ENCODE measurements around the gene SIM2. TPM values are rescaled to one million over a fixed set of nuclear protein-coding genes. Genes with fewer than 3 reads are reported as not detected.

SIM2 gene
- total RNA-seq, 1 experiment from 2014 or later = not detected

DNA sequence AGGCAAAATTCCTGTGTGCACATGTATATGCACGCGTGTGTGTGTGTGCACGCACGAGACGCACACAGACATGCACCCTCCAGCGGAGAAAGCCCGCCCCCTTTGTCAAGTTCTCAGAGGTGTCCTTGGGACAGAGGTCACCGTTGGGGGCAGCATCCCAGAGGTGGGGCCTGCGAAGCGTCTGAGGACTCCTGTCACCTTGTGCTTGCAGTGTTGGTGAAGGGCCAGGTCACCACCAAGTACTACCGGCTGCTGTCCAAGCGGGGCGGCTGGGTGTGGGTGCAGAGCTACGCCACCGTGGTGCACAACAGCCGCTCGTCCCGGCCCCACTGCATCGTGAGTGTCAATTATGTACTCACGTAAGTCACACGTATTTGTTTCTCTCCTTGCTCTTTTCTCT, 42.6 kb downstream of the SIM2 start:
- Histone ChIP-seq H4K91ac (ENCODE audit: insufficient read length, low read depth, low read length) (no peak overlapping the region), H2BK12ac (ENCODE audit: insufficient read length, low read depth, low read length) (no peak overlapping the region), H2AFZ (ENCODE audit: low read length) (no peak overlapping the region), H4K20me1 (ENCODE audit: control insufficient read depth, insufficient read depth, insufficient read length) (no peaks in the 10 kb centered on the region), H3K18ac (ENCODE audit: insufficient read length, low read depth, low read length) (no peak overlapping the region), H3K23ac (ENCODE audit: insufficient read length, low read depth, low read length) (no peak overlapping the region), H3K9me3 (ENCODE audit: control insufficient read depth, low read depth, low read length) (no peaks in the 10 kb centered on the region), H3T11ph (ENCODE audit: low read length) (no peak overlapping the region), H3K79me2 (ENCODE audit: insufficient read depth, low read length) (no peaks in the 10 kb centered on the region), H2AK5ac (ENCODE audit: insufficient read length, low read length) (no peak overlapping the region), H3K4me2 (ENCODE audit: insufficient read depth, insufficient read length, low read length) (no peak overlapping the region), H3K9ac (ENCODE audit: extremely low read depth, insufficient read length, low read length) (no peak overlapping the region), H3K79me1 (ENCODE audit: insufficient read depth, low read depth, low read length, poor library complexity, severe bottlenecking) (no peaks in the 10 kb centered on the region), H3K23me2 (ENCODE audit: insufficient read length, low read depth, low read length, poor library complexity, severe bottlenecking) (no peaks in the 10 kb centered on the region), H2BK120ac (ENCODE audit: low read depth, low read length, poor library complexity, severe bottlenecking) (no peak overlapping the region), H3K27ac (ENCODE audit: insufficient read length, low read depth, low read length) (no peak overlapping the region), H2BK15ac (ENCODE audit: low read depth, low read length) (no peak overlapping the region), H4K5ac (ENCODE audit: insufficient read length, low read depth, low read length) (no peak overlapping the region), H2BK5ac (ENCODE audit: insufficient read length, low read length) (no peak overlapping the region), H3K27me3 (ENCODE audit: insufficient read depth, low read length) (no peaks in the 10 kb centered on the region), H3K4me1 (ENCODE audit: insufficient read depth, low read length) (no peaks in the 10 kb centered on the region; the same call in 1 of the 2 replicates), H3K56ac (ENCODE audit: insufficient read length, low read depth, low read length) (no peak overlapping the region), H3K4ac (ENCODE audit: low read depth, low read length) (no peak overlapping the region), H4K8ac (replicated peaks; ENCODE audit: insufficient read length, low read depth, low read length) (no peak overlapping the region), H3K14ac (ENCODE audit: insufficient read depth, low read length) (no peak overlapping the region), H2BK20ac (ENCODE audit: low read depth, low read length, poor library complexity, severe bottlenecking) (no peak overlapping the region)
- DNase-seq = no peak
- Mint-ChIP-seq H3K27ac (no peak overlapping the region), H3K4me1 (peaks cover 8 to 9% of the 10 kb centered on the region in 2 experiments), H3K27me3 (ENCODE audit: low read depth) (peaks cover 28% of the 10 kb centered on the region), H3K36me3 (ENCODE audit: insufficient read depth in 1 of 3, low read depth in 3 of 3) (no peaks in the 10 kb centered on the region), H3K4me3 (no peak overlapping the region), H3K9me3 (no peaks in the 10 kb centered on the region; a peak in 1 of 5 replicates)
- WGBS (ENCODE audit: extremely low coverage, insufficient read length, low lambda C conversion rate) = no CpG with 5 or more reads among the region's 21 CpGs
- TF ChIP-seq, protein P1, sequence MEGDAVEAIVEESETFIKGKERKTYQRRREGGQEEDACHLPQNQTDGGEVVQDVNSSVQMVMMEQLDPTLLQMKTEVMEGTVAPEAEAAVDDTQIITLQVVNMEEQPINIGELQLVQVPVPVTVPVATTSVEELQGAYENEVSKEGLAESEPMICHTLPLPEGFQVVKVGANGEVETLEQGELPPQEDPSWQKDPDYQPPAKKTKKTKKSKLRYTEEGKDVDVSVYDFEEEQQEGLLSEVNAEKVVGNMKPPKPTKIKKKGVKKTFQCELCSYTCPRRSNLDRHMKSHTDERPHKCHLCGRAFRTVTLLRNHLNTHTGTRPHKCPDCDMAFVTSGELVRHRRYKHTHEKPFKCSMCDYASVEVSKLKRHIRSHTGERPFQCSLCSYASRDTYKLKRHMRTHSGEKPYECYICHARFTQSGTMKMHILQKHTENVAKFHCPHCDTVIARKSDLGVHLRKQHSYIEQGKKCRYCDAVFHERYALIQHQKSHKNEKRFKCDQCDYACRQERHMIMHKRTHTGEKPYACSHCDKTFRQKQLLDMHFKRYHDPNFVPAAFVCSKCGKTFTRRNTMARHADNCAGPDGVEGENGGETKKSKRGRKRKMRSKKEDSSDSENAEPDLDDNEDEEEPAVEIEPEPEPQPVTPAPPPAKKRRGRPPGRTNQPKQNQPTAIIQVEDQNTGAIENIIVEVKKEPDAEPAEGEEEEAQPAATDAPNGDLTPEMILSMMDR (conservative IDR thresholded peaks at IDR 0.05) = no peak

Measured in H9 (cell line).